Testis (tissue), 3 donors: Measurements from ENCODE around the gene SLC41A3. TPM values are rescaled to one million over a fixed set of nuclear protein-coding genes. Genes with fewer than 3 reads are reported as not detected.
"Not testable (repeated sequence)": the region's sequence is repeated elsewhere in the genome, so short reads cannot be mapped to it uniquely, and the experiment has no call there.

Experiments
- DNase-seq: peaks from one replicate; pipeline ENCODE4 v3.0.0-alpha.2; 2019
- H3K27ac ChIP-seq, 2 donors: fragments of 200-600 bp; sonication (generic); one replicate each; pipeline ENCODE4 v1.5.1; 2019
- H3K27me3 ChIP-seq: fragments of 200-600 bp; sonication (generic); one replicate; pipeline ENCODE4 v1.5.1; 2019
- H3K36me3 ChIP-seq: fragments of 200-600 bp; sonication (generic); one replicate; pipeline ENCODE4 v1.5.1; 2017; ENCODE audit warnings: low read depth; ENCODE audit errors: missing control alignments
- H3K4me1 ChIP-seq: fragments of 200-600 bp; sonication (generic); one replicate; pipeline ENCODE4 v1.5.1; 2019
- H3K4me3 ChIP-seq, 2 donors: fragments of 200-600 bp; sonication (generic); one replicate each; pipeline ENCODE4 v1.5.1; 2017 to 2019
- H3K9me3 ChIP-seq: fragments of 200-600 bp; sonication (generic); one replicate; pipeline ENCODE4 v1.5.1; 2017
- POLR2A ChIP-seq: fragments of 450-650 bp; IDR thresholded peaks from one replicate; pipeline ENCODE4 v1.6.1; 2017; ENCODE audit warnings: antibody characterized with exemption, mild to moderate bottlenecking, moderate library complexity
- WGBS, 2 donors: methylation state at CpG; one replicate each; pipeline ENCODE4 v1.1.5; 2018; 5-methylcytosine and 5-hydroxymethylcytosine counted together
- intact Hi-C: fragments of 100-400 bp; cut with DNase I; formaldehyde crosslinking; loops from one replicate; pipeline ENCODE4 v1.15.1; 2023; ENCODE audit warnings: low total_unique reads
- polyA plus RNA-seq: library from polyadenylated mRNA; stranded (reverse); fragments of 350-450 nt; fragmentation: Illumina TruSeq; extraction: RNeasy Lipid Tissue Mini Kit (QIAGEN cat#74804); gene quantifications from one replicate; pipeline ENCODE4 v1.2.3, GENCODE V29; 2014; ENCODE audit warnings: low read depth, low replicate concordance; ENCODE audit not compliant: insufficient read depth
- total RNA-seq, 2 donors: library from RNA; depleted of rRNA; stranded (reverse); fragments of >200 nt; gene quantifications; one replicate each; pipeline ENCODE4 v1.2.3, GENCODE V29; 2016
- TF ChIP-seq, protein P1 (sequence below), 3 experiments: fragments of 450-650 bp in 2 of 3; fragments of 200-600 bp in 1 of 3; sonication (generic) in 1 of 3; IDR thresholded peaks; one replicate each; pipeline ENCODE4 v1.5.1; 2016 to 2019; ENCODE audit warnings: antibody characterized with exemption in 3 of 3, mild to moderate bottlenecking in 2 of 3, moderate library complexity in 1 of 3

The SLC41A3 gene
- total and polyA plus RNA-seq, 3 donors from 2014 or later = 160 to 220 (median 161) TPM

DNA sequence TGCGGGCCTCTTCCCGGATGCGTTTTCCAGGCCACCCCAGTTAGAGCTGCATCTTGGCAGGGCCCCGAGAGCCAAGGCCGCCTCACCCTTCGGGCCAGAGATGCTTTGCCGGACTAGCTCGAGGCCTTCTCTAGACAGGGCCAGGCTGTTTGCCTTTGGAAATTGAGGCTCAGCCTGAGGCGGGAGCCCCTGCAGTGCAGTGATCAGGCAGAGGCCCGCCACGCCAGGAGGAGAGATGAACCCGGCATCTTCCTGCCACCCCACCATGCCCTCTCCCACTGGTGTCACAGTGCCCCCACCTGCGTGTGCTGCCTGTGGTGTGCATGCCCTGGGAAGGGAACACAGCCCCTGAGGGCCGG is 123.9 kb downstream of the SLC41A3 start:
- Histone ChIP-seq H3K4me1 (no peaks in the 10 kb centered on the region), H3K27ac (no peak overlapping the region), H3K27me3 (no peaks in the 10 kb centered on the region), H3K9me3 (no peaks in the 10 kb centered on the region), H3K36me3 (no peaks in the 10 kb centered on the region), H3K4me3 (no peak overlapping the region)
- no peak for DNase-seq
- WGBS, 2 donors = 77 to 87% methylated on average over 6 to 14 of the region's 14 CpGs
- intact Hi-C loops = no loop called here
- TF ChIP-seq POLR2A = no peak
- TF ChIP-seq, protein P1, sequence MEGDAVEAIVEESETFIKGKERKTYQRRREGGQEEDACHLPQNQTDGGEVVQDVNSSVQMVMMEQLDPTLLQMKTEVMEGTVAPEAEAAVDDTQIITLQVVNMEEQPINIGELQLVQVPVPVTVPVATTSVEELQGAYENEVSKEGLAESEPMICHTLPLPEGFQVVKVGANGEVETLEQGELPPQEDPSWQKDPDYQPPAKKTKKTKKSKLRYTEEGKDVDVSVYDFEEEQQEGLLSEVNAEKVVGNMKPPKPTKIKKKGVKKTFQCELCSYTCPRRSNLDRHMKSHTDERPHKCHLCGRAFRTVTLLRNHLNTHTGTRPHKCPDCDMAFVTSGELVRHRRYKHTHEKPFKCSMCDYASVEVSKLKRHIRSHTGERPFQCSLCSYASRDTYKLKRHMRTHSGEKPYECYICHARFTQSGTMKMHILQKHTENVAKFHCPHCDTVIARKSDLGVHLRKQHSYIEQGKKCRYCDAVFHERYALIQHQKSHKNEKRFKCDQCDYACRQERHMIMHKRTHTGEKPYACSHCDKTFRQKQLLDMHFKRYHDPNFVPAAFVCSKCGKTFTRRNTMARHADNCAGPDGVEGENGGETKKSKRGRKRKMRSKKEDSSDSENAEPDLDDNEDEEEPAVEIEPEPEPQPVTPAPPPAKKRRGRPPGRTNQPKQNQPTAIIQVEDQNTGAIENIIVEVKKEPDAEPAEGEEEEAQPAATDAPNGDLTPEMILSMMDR (IDR thresholded peaks at IDR 0.05) = no peak

DNA sequence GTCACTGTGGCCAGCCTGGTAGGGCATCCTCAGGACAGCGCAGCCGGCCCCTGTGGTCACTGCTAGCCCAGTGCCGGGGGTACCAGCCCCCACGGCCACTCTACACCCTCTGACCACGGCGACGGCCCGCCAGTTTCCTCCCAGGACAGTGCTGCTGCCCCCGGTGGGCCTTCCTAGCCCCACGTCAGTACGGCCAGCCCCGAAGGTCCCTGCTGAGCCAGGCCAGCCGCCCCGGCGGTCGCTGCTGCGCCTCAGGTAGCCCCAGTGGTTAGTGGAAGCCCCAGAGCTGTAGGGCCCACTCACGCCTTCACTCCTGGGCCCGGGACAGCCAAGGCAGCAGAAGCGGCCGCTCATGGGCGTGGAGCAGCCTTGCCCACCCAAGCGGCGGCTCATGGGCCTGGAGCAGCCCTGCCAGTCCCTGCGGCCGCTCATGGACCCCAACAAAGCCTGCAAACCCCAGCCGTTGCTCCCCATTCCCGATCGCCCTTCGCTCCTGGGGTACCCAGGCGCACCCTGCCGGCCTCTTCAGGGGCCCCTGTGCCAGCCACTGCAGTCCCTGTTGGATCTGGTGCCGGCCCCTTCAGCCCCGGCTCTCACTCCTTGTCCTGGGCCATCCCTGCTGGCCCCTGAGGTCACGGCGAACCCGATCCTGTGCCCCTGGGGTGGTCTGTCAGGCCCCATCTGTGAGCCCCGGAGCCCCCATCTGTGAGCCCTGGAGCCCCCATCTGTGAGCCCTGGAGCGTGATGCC is 124.4 kb downstream of the SLC41A3 start:
- H3K9me3 ChIP-seq = no peaks in the 10 kb centered on the region
- H3K4me1 ChIP-seq = no peaks in the 10 kb centered on the region
- H3K4me3 ChIP-seq = peak overlapping the region in 1 of 2 donors; percentile 52
- no peaks in the 10 kb centered on the region for H3K36me3 ChIP-seq
- WGBS, 2 donors = 75 to 100% methylated on average over 1 to 32 of the region's 39 CpGs
- no peaks in the 10 kb centered on the region for H3K27me3 ChIP-seq
- H3K27ac ChIP-seq = no peak overlapping the region
- intact Hi-C loops = no loop called here
- TF ChIP-seq, protein P1 (IDR thresholded peaks at IDR 0.05) = no peak
- TF ChIP-seq POLR2A = no peak
- no peak for DNase-seq

DNA sequence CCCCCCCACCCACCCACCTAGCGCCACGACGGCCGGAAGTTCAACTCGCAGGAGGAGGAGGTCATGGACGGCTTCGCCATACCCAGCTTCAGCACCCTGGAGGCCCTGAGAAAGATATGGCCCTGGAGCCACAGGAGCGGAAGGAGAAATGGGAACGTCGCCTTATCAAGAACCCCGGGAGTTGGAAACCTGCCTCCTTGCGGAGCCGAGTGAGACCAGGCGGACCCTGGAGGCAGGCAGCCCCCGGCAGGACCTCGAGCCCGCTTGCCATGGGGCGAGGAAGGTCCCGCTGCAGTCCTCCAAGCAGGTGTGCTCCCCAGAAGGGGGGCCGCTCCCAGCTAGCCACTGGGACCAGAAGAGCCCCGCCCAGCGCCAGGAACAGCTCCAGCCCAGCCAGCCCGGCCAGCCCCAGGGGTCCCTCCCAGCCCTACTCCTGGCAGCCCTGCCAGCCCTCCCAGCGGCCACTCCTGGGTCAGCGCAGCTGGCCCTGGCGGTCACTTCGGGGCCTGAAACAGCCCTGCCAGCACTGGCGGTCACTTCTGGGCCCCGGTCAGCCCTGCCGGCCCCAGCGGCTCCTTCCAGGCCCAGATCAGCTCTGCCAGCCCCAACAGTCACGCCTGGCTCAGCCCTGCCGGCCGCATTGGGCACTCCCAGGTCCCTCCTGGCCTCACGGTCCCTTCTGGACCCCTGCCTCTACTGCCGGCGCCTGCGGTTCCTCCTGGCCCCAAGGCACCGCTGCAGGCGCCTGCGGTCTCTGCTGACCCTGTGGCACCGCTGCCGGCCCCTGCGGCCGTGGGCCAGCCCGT is 125.2 kb downstream of the SLC41A3 start:
- 54 to 60% methylated on average over 1 to 39 of the region's 46 CpGs for WGBS, 2 donors
- Histone ChIP-seq H3K4me3 (peak overlapping the region; percentile 31 to 52), H3K4me1 (no peaks in the 10 kb centered on the region), H3K9me3 (no peaks in the 10 kb centered on the region), H3K36me3 (no peaks in the 10 kb centered on the region), H3K27me3 (no peaks in the 10 kb centered on the region), H3K27ac (no peak overlapping the region)
- intact Hi-C loops = no loop called here
- peak; percentile 22 for DNase-seq
- no peak for TF ChIP-seq POLR2A
- TF ChIP-seq, protein P1 (IDR thresholded peaks at IDR 0.05) = no peak

DNA sequence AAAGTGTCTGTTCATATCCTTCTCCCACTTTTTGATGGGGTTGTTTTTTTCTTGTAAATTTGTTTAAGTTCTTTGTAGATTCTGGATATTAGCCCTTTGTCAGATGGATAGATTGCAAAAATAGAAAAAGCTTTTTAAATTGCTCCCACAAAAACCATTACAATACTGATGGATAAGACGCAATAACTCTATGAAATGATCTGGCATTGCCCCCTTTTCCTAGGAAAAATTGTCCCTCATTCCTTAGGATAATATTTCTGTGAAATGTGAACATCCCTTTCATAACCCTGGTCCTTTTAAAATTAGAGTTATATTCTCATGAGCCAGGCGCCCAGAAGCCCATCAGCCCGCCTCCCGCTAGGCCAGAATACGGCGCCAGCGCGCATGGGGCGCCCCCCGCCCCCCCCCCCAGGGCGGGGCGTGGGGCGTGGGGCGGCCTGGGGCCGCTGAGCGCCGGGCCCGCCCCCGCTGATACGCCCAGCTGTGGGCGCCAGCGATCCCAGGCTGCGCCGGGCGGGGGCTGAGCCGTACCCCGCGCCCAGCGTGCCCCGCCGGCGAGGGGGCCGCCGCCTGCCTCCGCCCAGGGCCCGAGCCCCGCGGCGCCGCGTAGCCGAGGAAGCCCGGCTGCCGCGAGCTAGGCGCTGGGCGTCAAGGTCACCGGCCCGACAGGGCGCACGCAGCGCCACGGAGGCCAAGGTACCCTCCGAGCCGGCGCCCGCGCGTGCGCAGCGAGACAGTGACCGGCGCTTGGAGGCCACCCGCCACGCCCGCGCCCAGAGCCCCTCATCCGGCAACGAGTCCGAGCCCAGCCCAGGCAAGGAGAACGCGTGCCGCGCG is 126.0 kb downstream of the SLC41A3 start:
- peak overlapping the region; percentile 31 to 52 for H3K4me3 ChIP-seq
- 3 to 13% methylated on average over 7 to 53 of the region's 75 CpGs for WGBS, 2 donors

DNA sequence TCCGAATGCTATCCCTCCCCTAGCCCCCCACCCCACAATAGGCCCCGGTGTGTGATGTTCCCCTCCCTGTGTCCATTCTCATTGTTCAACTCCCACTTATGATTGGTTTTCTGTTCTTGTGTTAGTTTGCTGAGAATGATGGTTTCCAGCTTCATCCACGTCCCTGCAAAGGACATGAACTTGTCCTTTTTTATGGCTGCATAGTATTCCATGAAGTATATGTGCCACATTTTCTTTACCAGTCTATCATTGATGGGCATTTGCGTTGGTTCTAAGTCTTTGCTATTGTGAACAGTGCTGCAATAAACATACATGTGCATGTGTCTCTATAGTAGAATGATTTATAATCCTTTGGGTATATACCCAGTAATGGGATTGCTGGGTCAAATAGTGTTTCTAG is 126.9 kb downstream of the SLC41A3 start:
- H3K4me3 ChIP-seq, intact Hi-C loops, H3K36me3 ChIP-seq, H3K4me1 ChIP-seq, H3K27ac ChIP-seq, H3K9me3 ChIP-seq, DNase-seq, H3K27me3 ChIP-seq: not testable (repeated sequence)
- 71 to 83% methylated on average over 4 of the region's 4 CpGs for WGBS, 2 donors

More for the DNA sequence above, 126.0 kb downstream of the SLC41A3 start:
- TF ChIP-seq, protein P1 (IDR thresholded peaks at IDR 0.05) = no peak
- TF ChIP-seq POLR2A = no peak
- Histone ChIP-seq H3K4me1 (no peaks in the 10 kb centered on the region), H3K27ac (no peak overlapping the region), H3K27me3 (no peaks in the 10 kb centered on the region), H3K9me3 (no peaks in the 10 kb centered on the region), H3K36me3 (no peaks in the 10 kb centered on the region)
- intact Hi-C loops = no loop called here
- peak; percentile 45 for DNase-seq
